DMS153 (cell line): Measurements from ENCODE around the gene MIF.
"Not testable (repeated sequence)": the region's sequence is repeated elsewhere in the genome, so short reads cannot be mapped to it uniquely, and the experiment has no call there.

ENCODE experiments used
- DNase-seq: peaks from one replicate; lab custom pipeline; 2025; lab: John Stamatoyannopoulos, UW

Gene MIF

DNA sequence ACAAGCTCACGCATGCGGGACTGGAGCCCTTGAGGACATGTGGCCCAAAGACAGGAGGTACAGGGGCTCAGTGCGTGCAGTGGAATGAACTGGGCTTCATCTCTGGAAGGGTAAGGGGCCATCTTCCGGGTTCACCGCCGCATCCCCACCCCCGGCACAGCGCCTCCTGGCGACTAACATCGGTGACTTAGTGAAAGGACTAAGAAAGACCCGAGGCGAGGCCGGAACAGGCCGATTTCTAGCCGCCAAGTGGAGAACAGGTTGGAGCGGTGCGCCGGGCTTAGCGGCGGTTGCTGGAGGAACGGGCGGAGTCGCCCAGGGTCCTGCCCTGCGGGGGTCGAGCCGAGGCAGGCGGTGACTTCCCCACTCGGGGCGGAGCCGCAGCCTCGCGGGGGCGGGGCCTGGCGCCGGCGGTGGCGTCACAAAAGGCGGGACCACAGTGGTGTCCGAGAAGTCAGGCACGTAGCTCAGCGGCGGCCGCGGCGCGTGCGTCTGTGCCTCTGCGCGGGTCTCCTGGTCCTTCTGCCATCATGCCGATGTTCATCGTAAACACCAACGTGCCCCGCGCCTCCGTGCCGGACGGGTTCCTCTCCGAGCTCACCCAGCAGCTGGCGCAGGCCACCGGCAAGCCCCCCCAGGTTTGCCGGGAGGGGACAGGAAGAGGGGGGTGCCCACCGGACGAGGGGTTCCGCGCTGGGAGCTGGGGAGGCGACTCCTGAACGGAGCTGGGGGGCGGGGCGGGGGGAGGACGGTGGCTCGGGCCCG, at the start of gene MIF:
Gene MIF (plus strand): TSS at position 439 of the 765 bp plus-strand sequence. CDS start 92 bp downstream, at position 531.
- peak; percentile 95 for DNase-seq

DNA sequence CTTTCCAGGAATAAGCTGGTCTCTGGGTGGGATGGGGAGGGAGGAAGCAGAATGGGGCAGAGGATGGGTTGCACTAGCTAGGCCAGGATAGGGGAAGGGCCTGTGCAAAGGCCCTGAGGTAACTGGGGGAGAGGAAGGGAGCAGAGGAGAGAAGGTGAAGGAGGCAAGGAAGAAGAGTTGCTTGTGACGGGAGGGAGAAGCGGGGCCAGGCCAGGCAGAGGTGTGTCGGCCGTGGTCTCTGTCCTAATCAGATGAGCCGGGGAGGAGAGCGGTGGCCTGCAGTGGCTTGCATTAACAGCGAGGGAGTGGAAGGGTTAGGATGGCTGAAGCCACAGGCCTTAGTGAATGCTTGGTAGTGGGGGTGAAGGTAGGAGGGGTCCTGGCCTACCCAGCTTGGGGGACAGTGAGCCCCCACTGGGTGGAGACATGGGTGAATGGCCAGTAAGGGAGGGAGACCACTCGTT, 49.4 kb upstream of the MIF start:
- DNase-seq: no peak

DNA sequence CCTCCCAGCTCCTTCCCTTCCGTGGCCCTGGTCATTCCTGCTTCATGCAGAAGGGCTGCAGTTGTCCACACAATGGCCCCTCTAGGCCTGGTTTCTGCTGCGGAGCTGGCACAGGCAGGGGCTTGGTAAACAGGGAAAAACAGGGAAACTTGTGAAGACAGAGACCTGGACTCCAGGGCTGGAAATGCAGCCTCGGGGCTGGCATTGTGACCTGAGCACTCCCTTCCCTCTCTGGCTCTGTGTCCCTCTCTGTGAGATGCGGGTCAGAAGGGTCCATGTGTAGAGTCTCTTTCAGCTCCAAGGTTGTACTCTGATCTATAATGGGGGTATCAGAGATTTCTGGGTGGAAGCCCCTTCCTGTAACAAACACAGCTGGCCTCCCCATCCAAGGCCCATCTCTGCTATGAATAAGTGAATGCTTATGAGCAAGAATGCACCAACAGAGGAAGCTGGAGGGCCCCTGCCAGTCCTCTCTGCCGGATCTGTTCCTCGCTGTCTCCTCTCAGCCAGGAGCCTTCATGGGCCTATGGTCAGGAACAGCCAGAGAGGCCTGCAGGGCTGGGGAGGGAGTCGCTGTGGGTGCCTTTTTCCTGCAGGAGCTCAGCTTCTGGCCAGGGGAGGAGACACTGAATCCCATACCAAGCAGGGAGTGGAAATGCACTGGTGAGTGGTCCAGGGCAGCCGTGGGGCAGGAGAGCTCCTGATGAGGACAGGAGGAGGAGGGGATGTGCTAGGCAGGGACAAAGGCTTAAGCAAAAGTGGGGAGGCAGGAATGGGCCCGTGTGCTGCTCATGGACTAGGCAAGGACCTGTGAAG, 48.7 kb upstream of the MIF start:
- DNase-seq: no peak

DNA sequence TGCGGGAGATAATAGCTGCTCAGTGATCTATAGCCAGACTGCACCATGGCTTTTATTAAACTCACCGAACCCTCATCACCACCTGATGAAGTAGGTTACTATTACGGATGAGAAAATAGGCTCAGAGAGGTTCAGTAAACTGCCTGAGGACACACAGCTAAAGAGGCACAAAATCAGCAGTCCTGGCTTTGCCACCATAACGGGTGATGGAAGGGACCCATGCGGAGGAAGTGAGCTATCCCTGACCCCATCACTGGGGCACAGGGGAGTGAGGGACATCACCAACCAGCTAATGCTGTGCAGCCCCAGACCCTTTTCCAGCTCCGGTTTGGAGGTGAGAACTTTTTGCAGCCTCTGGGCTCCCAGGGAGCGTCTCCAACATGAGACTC, 48.1 kb upstream of the MIF start:
- no peak for DNase-seq

DNA sequence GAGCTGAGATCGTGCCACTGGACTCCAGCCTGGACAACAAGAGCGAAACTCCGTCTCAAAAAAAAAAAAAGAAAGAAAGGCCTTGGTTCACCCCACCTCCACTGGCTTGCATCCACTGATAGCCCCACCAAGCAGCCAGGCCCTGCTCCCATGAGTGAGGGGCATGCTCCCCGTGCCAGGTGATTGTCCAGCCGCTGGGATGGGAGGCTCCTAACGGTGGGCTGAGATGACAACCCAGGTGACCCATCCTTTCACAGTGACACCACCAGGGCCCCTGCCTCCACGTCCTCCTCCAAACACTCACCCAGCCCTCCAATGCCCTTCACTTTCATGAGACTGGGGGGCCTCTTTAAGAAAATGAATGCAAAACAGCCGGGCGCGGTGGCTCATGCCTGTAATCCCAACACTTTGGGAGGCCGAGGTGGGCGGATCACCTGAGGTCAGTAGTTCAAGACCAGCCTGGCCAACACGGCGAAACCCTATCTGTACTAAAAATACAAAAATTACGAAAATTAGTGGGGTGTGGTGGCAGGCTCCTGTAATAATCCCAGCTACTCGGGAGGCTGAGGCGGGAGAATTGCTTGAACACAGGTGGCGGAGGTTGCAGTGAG, 46.8 kb upstream of the MIF start:
- DNase-seq: no peak

DNA sequence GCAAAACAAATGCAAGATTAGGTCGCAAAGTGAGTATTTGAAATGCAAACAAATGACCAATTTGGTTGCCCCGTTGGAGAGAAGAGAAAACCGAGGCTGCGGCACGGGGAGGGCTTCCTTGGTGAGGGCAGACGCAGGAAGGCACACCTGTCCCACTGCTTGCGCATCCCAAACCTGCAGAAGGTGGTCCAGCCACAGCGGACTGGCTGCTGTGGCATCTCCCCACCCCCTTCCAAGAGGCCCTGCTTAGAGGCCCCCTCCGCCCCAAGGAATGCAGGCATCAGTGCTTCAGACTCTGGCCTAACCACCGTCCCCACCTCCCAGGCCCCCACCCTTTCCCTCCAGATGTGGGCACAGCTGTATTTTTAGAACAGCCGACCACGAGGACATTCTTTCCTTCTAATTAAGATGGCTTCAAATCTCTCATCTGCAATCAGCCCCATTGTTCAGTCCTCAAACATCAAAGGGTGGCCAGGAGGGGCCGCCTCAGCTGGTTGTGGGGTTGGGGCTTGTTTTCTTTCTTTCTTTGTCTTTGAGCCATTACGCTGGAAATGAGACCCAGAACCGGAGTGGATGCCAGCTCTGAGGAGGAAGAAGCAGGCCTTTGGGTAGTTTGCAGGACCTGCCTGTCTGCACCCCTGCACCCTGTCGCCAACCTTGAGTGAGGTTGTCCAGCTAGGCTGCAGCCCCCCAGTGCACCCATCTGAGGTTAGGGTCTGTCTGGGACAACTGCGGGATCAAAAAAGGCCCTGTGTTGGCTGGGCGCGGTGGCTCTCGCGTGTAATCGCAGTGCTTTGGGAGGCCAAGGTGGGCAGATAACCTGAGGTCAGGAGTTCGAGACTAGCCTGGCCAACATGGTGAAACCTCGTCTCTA, 46.0 kb upstream of the MIF start:
- DNase-seq: no peak

DNA sequence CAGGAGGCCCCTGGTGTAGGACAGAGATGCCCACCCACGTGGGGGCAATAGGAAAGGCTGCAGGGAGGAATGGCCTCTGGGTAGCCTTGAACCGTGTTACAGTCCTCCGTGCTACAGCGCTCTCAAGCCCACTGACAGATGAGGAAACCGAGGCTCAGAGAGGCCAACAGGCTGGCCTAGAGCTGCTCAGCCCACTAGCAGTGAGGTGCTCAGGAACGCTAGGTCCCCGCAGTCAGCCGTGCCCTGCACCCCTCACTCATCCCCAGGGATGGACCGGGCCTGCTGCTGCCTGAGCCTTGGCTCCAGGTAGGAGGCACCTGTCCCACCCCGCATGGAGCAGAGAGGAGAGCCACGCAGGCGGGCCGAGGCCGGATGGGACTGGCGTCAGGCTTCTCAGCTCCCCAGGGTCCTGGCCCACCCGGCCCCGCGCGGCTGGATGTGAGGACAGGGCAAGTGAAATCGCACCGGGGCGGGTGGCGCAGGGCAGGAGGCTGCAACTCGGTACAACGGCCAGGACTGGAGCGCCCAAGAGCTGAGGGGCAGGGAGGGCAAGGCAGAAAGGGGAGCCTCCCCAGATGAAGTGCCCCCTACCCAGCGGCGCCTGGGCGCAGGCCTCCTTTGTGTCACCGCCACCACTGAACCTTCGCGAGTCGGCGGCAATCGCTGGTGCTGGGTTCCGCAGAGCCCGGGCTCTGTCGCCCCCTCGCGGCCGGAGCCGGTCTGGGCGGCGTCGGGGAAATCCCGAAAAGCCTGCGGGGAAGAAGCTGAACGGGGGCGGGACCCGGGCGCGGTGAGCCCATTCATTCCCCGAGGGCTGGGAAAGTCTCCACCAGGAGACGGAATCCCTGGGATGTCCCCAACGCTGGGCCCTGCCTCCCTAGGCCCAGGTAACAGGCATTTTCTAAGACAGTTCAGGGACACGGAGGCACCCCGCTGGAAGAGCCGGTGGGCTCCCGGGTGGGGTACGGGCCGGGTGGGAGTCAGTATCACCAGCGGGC, 44.9 kb upstream of the MIF start:
- DNase-seq: peak; percentile 64

DNA sequence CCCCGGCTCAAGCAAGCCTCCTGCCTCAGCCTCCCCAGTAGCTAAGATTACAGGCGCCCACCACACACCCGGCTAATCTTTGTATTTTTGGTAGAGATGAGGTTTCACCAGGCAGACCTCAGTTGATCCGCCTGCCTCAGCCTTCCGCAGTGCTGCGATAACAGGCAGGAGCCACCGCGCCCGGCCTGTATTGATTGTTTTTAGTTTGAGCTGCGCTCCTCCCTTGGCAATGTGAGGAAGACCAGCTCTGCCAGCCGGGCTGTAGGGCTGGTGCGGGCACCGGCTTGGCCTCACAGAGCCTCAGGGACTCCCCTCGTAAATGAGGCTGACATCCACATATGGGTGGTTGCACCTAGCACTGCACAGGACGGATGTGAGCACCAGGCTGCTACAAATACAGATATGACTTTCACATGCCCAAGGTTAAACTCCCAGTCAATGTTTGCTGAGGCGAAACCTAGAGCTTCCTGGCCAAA, 44.0 kb upstream of the MIF start:
- peak; percentile 31 for DNase-seq

DNA sequence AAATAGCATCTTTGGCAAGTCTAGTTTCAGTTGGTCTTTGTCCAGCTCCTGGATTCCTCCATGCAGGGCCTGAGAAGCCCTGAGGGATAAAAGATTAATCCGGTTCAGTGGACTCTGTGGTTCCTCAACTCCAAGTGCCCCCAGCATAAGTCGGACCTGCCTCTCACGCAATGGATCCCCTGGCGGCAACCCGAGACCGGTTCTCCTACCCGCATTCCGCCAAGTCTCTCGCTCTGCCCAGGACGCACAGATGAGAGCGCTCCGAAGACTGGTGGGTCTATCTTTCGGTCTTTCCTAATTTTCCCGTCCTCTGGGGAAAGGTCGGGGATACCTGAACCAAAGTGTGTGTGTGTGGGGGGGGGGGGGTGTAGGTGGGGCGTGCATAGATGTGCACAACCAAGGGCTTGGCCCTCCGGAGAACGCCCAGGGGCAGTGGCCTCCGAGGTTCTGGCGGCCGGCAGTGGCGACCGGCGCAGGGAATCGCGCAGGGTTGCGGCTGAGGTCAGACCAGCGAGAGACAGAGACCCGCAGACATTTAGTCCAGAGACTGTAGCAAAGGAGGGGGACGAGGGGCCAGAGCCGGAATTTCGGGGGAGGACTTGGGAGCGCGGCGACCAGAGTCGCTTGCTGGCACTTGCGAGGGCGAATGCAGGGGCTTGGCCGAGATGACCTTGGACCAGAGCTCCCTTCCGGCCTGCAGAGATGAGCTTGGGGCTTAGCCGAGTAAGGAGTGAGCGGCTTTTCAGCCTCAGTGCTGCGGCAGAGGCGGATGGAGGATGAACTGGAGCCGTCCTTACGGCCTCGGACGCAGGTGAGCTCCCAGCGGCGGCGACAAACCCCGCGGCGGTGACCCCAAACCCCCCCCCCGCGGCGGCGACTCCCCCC, 37.2 kb upstream of the MIF start:
- no peak for DNase-seq

DNA sequence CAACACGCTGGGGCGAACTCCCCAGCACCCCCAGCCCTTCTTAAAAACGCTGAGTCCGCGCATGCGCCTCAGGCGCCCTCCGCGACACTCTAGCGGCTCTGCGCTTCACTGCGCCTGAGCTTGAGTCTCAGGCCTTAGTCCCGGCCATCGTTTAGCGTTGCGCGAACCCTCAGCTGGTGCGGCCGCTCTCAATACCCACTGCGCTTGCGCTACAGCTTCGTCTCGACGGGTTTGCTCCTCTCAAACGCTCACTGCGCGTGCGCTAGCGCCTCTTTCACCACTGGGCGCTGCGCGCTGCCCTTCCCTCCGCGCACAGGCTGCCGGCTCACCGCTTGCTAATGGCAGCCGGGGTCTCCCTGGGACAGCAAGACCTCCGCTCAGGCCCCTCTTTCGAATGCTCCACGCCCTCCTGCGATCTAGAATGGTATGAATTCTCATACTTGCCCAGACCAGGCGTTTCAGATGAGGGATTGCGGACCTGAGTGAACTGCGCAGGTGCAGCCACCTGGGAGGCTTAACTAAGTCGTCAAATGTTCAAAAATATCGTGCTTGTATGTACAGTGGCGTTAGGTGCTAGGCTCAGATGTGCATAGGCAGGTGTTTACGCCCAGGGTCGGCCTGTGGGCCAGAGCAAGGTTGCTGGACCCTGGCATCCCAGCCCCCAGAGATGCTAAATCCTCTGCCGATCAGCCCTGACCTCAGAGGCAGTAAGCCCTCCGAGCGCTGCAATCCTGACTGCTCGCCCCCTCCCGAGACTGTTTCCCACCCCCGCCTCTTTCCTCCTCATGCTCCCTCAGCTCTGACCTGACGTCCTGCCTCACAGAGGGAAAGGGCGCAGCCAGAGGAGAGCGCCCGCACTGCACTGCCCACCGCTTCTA, 36.3 kb upstream of the MIF start, which contains the start of gene SLC2A11:
Gene SLC2A11 (plus strand): TSS at position 270 of the 878 bp plus-strand sequence. CDS start 125 bp downstream, at position 395.
- peak; percentile 97 for DNase-seq

DNA sequence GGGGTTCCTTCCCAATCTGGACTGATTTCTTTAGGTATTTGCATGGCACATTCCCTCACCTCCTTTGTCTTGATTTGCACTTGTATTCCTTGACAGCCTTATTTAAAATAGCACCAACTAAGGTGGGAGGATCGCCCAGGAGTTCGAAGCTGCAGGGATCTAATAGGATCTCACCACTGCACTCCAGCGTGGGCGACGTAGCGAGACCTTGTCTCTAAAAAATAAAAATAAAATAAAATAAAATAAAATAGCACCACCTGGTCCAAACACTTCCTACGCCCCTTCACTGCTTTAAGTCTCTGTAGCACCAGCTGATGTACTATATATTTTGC, 35.7 kb upstream of the MIF start:
- DNase-seq: no peak

DNA sequence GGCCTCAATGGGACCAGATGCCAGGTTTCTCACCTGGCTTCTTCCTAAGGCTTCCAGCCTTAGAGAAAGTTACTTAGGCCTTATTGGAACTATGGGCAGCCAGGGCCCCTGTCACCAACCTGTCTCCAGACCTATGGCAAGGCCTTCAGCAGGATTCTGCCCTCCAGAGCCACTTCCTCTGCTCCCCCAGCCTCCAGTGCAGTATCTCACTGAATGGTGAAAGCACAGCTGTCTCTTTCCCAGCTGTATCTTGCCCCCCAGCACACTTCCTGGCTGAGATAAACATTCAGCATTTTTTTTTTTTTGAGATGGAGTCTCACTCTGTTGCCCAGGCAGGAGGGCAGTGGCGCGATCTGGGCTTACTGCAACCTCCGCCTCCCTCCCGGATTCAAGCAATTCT, 35.0 kb upstream of the MIF start:
- DNase-seq: no peak

DNA sequence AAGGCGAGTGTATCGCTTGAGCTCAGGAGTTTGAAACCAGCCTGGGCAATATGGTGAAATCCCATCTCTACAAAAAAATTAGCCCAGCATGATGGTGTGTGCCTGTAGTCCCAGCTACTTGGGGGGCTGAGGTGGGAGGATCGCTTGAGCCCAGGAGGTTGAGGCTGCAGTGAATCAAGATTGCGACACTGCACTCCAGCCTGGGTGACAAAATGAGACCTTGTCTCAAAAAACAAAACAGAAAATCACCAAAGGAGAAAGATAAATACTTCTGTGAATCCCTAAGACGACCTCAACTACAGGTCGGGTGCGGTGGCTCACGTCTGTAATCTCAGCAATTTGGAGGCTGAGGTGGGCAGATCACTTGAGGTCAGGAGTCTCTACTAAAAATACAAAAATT, 34.0 kb upstream of the MIF start:
- not testable (repeated sequence) for DNase-seq

DNA sequence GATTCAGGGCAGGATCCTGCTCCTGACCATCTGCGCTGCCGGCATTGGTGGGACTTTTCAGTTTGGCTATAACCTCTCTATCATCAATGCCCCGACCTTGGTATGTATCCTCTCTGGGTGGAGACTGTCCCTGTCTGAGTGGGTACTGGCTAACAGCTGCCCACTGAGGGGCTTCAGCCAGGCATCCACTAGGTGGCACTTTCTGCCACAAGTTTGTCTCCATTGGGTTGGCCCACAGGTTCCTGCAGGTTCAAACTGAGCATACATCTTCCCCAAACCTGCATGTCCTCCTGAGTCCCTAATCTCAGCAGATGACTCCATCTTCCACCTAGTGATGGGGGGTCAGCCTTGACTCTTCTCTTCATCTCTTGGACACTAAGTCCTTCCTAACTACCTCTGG, 32.1 kb upstream of the MIF start:
- DNase-seq: peak; percentile 48

DNA sequence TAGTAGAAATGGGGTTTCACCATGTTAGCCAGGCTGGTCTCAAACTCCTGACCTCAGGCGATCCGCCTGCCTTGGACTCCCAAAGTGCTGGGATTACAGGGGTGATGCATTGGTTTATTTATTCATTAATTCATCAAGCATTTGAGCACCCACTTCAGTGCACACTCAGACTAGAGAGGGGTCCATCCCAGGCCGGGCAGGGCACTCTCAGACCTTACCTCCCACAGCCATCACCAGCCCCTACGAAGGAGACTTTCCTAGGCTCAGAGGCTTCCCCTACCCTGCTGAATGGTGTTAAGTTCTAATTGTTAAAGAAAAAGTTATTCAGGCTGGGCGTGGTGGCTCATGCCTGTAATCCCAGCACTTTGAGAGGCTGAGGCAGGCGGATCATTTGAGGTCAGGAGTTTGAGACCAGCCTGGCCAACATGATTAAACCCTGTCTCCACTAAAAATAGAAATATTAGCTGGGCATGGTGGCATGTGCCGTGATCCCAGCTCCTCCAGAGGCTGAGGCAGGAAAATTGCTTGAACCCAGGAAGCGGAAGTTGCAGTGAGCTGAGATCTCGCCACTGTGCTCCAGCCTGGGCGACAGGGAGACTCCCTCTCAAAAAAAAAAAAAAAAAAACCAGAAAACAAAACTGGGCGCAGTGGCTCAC, 29.6 kb upstream of the MIF start:
- DNase-seq: not testable (repeated sequence)

DNA sequence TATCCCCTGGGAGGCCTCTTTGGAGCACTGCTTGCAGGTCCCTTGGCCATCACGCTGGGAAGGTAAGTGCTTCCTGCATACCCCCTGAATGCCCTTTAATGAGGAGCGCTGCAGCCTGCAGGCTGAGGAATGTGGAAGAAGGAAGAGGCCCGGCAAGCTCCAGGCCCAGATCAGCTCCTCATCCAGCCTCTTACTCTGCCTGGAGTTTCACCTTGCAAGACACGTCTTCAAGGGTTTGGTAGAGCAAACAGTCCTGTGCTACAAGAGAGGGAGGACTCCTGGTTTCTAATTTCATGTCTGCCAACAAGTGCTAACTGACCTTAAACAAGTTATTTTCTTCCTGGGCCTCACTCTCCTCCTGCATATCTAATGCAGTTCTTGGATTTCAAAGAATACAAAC, 25.6 kb upstream of the MIF start:
- DNase-seq: no peak

DNA sequence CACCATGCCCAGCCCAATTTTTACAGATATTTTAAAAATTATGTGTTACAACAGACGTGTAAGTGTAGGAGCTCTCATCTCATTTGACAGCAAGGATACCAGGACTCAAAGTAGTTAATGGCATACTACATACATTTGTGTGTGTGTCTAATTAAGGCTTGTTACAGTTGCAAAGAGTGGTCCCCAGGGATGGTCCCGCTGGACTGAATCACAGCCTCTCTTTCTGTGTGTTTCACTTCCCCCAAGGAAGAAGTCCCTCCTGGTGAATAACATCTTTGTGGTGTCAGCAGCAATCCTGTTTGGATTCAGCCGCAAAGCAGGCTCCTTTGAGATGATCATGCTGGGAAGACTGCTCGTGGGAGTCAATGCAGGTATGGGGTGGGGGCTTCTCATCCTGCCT, 19.3 kb upstream of the MIF start:
- no peak for DNase-seq

DNA sequence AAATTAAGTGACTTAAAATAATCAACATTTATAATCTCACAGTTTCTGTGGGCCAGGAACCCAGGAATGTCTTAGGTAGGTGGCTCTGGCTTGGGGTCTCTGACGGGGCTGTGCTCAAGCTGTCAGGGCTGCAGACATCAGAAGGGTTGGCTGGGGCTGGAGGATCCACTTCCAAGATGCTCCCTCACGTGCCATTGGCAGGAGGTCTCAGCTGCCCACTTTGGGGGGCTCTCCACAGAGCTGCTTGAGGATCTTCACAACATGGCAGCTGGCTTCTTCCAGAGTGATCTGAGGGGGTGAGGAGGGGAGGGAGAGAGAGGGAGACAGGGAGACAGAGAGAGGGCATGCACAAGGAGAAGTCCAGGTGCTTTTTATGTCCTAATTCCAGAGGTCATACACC, 18.4 kb upstream of the MIF start:
- no peak for DNase-seq
